Ishikawa (cell line): ENCODE data around the gene JMJD7.

Experiments
- CREB1 ChIP-seq: IDR thresholded peaks from 2 replicates; pipeline ENCODE4 v1.6.1; 2012; ENCODE audit warnings: low read depth
- EGR1 ChIP-seq: IDR thresholded peaks from 2 replicates; pipeline ENCODE4 v1.6.1; 2012
- FOXM1 ChIP-seq: IDR thresholded peaks from 2 replicates; pipeline ENCODE4 v1.6.1; 2012; ENCODE audit warnings: low read depth, borderline replicate concordance
- RAD21 ChIP-seq: IDR thresholded peaks from 2 replicates; pipeline ENCODE4 v1.6.1; 2012; ENCODE audit warnings: low read depth
- TF ChIP-seq, protein P1 (sequence below): IDR thresholded peaks from 2 replicates; pipeline ENCODE4 v1.6.1; 2012; ENCODE audit warnings: low read depth, mild to moderate bottlenecking
- TF ChIP-seq, protein P2 (sequence below): IDR thresholded peaks from 2 replicates; pipeline ENCODE4 v1.6.1; 2012

DNA sequence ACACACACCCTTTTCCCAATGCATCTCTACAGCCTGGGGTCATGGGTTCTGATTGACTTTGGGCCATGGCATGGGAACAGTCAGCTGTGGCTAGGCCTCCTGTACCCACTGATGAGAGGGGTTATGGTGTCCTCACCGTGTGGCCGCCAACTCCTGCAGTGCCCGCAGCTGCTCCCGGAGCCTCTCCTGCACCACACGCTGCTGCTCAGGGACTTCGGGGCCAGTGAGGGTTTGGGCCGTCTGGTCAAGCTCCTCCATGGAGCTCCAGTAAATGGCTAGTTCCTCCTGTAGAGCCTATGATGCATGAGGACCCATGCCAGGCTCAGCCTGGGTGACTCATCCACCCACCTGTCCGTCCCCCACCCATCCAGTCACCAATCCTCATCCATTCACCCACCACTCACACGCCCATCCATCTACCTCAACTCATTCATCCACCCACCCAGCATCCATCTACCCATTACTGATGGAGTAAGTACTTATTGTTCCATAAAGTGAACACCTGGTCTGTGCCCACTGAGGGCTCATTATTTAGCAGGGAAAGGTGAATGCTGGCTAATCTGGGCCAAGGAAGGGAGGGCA is 44.4 kb downstream of the JMJD7 start:
- no peak for TF ChIP-seq CREB1
- no peak for TF ChIP-seq EGR1
- TF ChIP-seq RAD21, result no peak
- TF ChIP-seq FOXM1, result no peak
- TF ChIP-seq, protein P1, sequence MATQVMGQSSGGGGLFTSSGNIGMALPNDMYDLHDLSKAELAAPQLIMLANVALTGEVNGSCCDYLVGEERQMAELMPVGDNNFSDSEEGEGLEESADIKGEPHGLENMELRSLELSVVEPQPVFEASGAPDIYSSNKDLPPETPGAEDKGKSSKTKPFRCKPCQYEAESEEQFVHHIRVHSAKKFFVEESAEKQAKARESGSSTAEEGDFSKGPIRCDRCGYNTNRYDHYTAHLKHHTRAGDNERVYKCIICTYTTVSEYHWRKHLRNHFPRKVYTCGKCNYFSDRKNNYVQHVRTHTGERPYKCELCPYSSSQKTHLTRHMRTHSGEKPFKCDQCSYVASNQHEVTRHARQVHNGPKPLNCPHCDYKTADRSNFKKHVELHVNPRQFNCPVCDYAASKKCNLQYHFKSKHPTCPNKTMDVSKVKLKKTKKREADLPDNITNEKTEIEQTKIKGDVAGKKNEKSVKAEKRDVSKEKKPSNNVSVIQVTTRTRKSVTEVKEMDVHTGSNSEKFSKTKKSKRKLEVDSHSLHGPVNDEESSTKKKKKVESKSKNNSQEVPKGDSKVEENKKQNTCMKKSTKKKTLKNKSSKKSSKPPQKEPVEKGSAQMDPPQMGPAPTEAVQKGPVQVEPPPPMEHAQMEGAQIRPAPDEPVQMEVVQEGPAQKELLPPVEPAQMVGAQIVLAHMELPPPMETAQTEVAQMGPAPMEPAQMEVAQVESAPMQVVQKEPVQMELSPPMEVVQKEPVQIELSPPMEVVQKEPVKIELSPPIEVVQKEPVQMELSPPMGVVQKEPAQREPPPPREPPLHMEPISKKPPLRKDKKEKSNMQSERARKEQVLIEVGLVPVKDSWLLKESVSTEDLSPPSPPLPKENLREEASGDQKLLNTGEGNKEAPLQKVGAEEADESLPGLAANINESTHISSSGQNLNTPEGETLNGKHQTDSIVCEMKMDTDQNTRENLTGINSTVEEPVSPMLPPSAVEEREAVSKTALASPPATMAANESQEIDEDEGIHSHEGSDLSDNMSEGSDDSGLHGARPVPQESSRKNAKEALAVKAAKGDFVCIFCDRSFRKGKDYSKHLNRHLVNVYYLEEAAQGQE, result no peak
- TF ChIP-seq, protein P2, sequence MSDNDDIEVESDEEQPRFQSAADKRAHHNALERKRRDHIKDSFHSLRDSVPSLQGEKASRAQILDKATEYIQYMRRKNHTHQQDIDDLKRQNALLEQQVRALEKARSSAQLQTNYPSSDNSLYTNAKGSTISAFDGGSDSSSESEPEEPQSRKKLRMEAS, result no peak
